ENCODE measurements around the gene PRC1.

The PRC1 gene

DNA sequence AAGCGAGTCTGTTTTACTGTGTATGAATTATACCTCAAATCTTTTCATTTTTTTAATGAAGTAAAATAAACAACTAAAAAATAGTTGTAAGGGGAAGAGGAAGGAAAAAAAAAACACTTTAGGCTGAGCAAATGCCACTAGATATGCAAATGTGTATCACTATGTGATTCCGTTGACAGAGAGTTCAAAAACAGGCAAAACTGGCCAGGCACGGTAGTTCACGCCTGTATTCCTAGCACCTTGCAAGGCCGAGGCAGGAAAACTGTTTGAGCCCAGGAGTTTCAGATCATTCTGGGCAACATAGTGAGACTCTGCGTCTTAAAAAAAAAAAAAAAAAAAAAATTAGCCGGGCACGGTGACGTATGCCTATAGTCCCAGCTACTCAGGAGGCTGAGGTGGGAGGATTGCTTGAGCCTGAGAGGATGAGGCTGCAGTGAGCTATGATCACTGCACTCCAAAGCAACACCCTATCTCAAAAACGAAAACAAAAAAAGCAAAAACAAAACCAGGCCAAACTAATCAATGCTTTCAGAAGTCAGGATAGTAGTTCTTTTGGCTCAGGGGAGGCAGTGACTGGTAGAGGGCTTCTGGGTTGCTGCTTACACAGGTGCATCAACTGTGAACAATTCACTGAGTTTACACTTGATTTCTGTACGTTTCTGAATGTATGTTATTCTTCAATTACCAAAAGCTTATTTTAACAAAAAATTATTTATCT, 7.4 kb downstream of the PRC1 start:
- peaks cover 13% of the 10 kb centered on the region for H3K4me1 Mint-ChIP-seq
- H3K4me3 Mint-ChIP-seq = no peak overlapping the region
- no peak overlapping the region for H3K27ac Mint-ChIP-seq (ENCODE audit: low read depth)
- peaks cover 3% of the 10 kb centered on the region for H3K36me3 Mint-ChIP-seq (ENCODE audit: insufficient read depth)
- H3K9me3 Mint-ChIP-seq = no peaks in the 10 kb centered on the region
- H3K27me3 Mint-ChIP-seq = no peaks in the 10 kb centered on the region
- ATAC-seq (replicated peaks; ENCODE audit: extremely low read depth, poor library complexity, severe bottlenecking) (no peak), DNase-seq (ENCODE audit: low spot score in 2 of 2) (no peak)

- H3K27ac Mint-ChIP-seq (ENCODE audit: low read depth) = no peak overlapping the region
- DNase-seq (ENCODE audit: low spot score in 2 of 2) (no peak), ATAC-seq (replicated peaks; ENCODE audit: extremely low read depth, poor library complexity, severe bottlenecking) (no peak)
- H3K36me3 Mint-ChIP-seq (ENCODE audit: insufficient read depth) = peaks cover 13% of the 10 kb centered on the region
- H3K4me1 Mint-ChIP-seq = no peaks in the 10 kb centered on the region
- no peaks in the 10 kb centered on the region for H3K9me3 Mint-ChIP-seq
- H3K27me3 Mint-ChIP-seq = no peaks in the 10 kb centered on the region
- no peak overlapping the region for H3K4me3 Mint-ChIP-seq
Measured at GRCh38 chr15:90982135-90982534, 12.2 kb downstream of the PRC1 start.

DNA sequence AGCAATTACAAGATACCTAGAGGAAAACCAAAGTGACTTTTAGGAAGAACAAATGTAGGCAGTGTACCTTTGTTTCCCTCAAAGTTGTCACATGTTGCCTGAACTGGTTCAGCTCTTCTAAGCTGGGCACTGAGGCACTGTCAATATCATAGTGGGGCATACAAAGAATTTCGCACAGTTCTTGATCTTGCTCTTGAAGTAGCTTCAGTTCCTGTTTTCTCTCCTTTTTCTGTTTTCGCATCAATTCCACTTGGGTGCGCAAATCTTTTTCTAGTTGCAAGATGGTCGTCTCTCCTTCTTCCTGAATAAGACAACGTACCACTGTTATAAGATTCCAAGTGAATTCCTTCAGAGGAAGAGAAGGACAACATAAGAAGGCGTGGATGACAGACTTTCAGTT, 12.7 kb downstream of the PRC1 start:
- H3K4me3 Mint-ChIP-seq = no peak overlapping the region
- H3K4me1 Mint-ChIP-seq = no peaks in the 10 kb centered on the region
- DNase-seq (ENCODE audit: low spot score in 2 of 2) (no peak), ATAC-seq (replicated peaks; ENCODE audit: extremely low read depth, poor library complexity, severe bottlenecking) (no peak)
- no peaks in the 10 kb centered on the region for H3K27me3 Mint-ChIP-seq
- peaks cover 13% of the 10 kb centered on the region for H3K36me3 Mint-ChIP-seq (ENCODE audit: insufficient read depth)
- H3K9me3 Mint-ChIP-seq = no peaks in the 10 kb centered on the region
- H3K27ac Mint-ChIP-seq (ENCODE audit: low read depth) = no peak overlapping the region

- peaks cover 13% of the 10 kb centered on the region for H3K36me3 Mint-ChIP-seq (ENCODE audit: insufficient read depth)
- H3K4me1 Mint-ChIP-seq = no peaks in the 10 kb centered on the region
- DNase-seq (ENCODE audit: low spot score in 2 of 2) = no peak
- no peak overlapping the region for H3K4me3 Mint-ChIP-seq
- H3K27ac Mint-ChIP-seq (ENCODE audit: low read depth) = peak overlapping the region; percentile 5
- no peaks in the 10 kb centered on the region for H3K9me3 Mint-ChIP-seq
- ATAC-seq (replicated peaks; ENCODE audit: extremely low read depth, poor library complexity, severe bottlenecking) = no peak
- H3K27me3 Mint-ChIP-seq = no peaks in the 10 kb centered on the region
Measured at GRCh38 chr15:90979582-90979981, 14.8 kb downstream of the PRC1 start.

- no peaks in the 10 kb centered on the region for H3K9me3 Mint-ChIP-seq
- DNase-seq (ENCODE audit: low spot score in 2 of 2) (no peak), ATAC-seq (replicated peaks; ENCODE audit: extremely low read depth, poor library complexity, severe bottlenecking) (no peak)
- peak overlapping the region; percentile 87 for H3K27ac Mint-ChIP-seq (ENCODE audit: low read depth)
- no peaks in the 10 kb centered on the region for H3K4me1 Mint-ChIP-seq
- no peak overlapping the region for H3K4me3 Mint-ChIP-seq
- H3K36me3 Mint-ChIP-seq (ENCODE audit: insufficient read depth) = peaks cover 18% of the 10 kb centered on the region
- no peaks in the 10 kb centered on the region for H3K27me3 Mint-ChIP-seq
Measured at GRCh38 chr15:90974216-90974615, 20.1 kb downstream of the PRC1 start.

DNA sequence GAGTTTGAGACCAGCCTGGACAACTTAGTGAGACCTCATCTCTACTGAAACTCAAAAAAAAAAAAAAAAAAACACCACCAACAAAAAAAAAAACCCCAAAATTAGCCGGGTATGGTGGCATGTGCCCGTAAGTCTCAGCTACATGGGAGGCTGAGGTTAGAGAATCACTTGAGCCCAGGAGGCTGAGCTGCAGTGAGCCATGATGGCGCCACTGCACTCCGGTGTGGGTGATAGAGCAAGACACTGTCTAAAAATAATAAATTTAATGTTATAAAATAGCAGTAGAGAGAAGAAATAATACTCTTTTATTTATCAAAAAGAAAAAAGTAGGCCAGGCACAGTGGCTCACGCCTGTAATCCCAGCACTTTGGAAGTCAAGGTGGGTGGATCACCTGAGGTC, 22.2 kb downstream of the PRC1 start:
- no peak overlapping the region for H3K4me3 Mint-ChIP-seq
- no peaks in the 10 kb centered on the region for H3K27me3 Mint-ChIP-seq
- H3K27ac Mint-ChIP-seq (ENCODE audit: low read depth) = no peak overlapping the region
- no peak for DNase-seq (ENCODE audit: low spot score in 2 of 2)
- peaks cover 17% of the 10 kb centered on the region for H3K36me3 Mint-ChIP-seq (ENCODE audit: insufficient read depth)
- H3K4me1 Mint-ChIP-seq = no peaks in the 10 kb centered on the region
- no peak for ATAC-seq (replicated peaks; ENCODE audit: extremely low read depth, poor library complexity, severe bottlenecking)
- H3K9me3 Mint-ChIP-seq = no peaks in the 10 kb centered on the region

GRCh38 chr15:90970274-90970673, 24.1 kb downstream of the PRC1 start:
- ATAC-seq (replicated peaks; ENCODE audit: extremely low read depth, poor library complexity, severe bottlenecking) = no peak
- no peaks in the 10 kb centered on the region for H3K4me1 Mint-ChIP-seq
- no peak overlapping the region for H3K4me3 Mint-ChIP-seq
- H3K36me3 Mint-ChIP-seq (ENCODE audit: insufficient read depth) = peaks cover 20% of the 10 kb centered on the region
- H3K9me3 Mint-ChIP-seq = no peaks in the 10 kb centered on the region
- no peaks in the 10 kb centered on the region for H3K27me3 Mint-ChIP-seq
- no peak overlapping the region for H3K27ac Mint-ChIP-seq (ENCODE audit: low read depth)
- no peak for DNase-seq (ENCODE audit: low spot score in 2 of 2)

- DNase-seq (ENCODE audit: low spot score in 2 of 2) (no peak), ATAC-seq (replicated peaks; ENCODE audit: extremely low read depth, poor library complexity, severe bottlenecking) (no peak)
- Mint-ChIP-seq H3K27me3 (no peaks in the 10 kb centered on the region), H3K9me3 (no peaks in the 10 kb centered on the region), H3K4me1 (no peaks in the 10 kb centered on the region), H3K27ac (ENCODE audit: low read depth) (no peak overlapping the region), H3K4me3 (no peak overlapping the region), H3K36me3 (ENCODE audit: insufficient read depth) (peaks cover 16% of the 10 kb centered on the region)
Measured at GRCh38 chr15:90968434-90968833, 25.9 kb downstream of the PRC1 start.

GRCh38 chr15:90967206-90967605, 27.1 kb downstream of the PRC1 start:
- Mint-ChIP-seq H3K9me3 (no peaks in the 10 kb centered on the region), H3K4me1 (no peaks in the 10 kb centered on the region), H3K27me3 (no peaks in the 10 kb centered on the region), H3K27ac (ENCODE audit: low read depth) (no peak overlapping the region), H3K36me3 (ENCODE audit: insufficient read depth) (peaks cover 19% of the 10 kb centered on the region), H3K4me3 (no peak overlapping the region)
- no peak for ATAC-seq (replicated peaks; ENCODE audit: extremely low read depth, poor library complexity, severe bottlenecking)
- no peak for DNase-seq (ENCODE audit: low spot score in 2 of 2)

DNA sequence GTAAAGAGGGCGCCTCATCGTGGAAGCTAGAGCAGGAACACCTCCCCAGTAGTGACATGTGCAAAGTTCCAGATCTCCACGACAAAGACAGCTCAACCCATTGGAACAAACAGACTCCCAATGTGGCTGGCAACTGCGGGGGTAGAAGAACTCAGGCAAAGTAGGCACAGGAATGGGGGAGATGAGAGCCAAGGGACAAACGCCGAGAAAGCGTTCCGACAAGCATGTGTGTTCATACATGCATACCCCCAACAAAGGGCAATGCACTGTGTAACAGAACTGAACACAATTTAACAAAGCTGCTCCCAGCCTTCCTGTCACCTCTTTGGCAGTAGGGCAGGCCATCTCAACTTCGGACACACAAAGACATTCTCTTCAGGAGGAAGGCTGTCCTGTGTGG, 28.1 kb downstream of the PRC1 start:
- peaks cover 18% of the 10 kb centered on the region for H3K36me3 Mint-ChIP-seq (ENCODE audit: insufficient read depth)
- ATAC-seq (replicated peaks; ENCODE audit: extremely low read depth, poor library complexity, severe bottlenecking) (no peak), DNase-seq (ENCODE audit: low spot score in 2 of 2) (no peak)
- no peaks in the 10 kb centered on the region for H3K9me3 Mint-ChIP-seq
- H3K27me3 Mint-ChIP-seq = no peaks in the 10 kb centered on the region
- no peak overlapping the region for H3K27ac Mint-ChIP-seq (ENCODE audit: low read depth)
- no peaks in the 10 kb centered on the region for H3K4me1 Mint-ChIP-seq
- no peak overlapping the region for H3K4me3 Mint-ChIP-seq

- Mint-ChIP-seq H3K27me3 (no peaks in the 10 kb centered on the region), H3K4me1 (no peaks in the 10 kb centered on the region), H3K4me3 (no peak overlapping the region), H3K27ac (ENCODE audit: low read depth) (no peak overlapping the region), H3K9me3 (no peaks in the 10 kb centered on the region), H3K36me3 (ENCODE audit: insufficient read depth) (peaks cover 7% of the 10 kb centered on the region)
- no peak for DNase-seq (ENCODE audit: low spot score in 2 of 2)
- ATAC-seq (replicated peaks; ENCODE audit: extremely low read depth, poor library complexity, severe bottlenecking) = no peak
Measured at GRCh38 chr15:90962021-90962420, 32.3 kb downstream of the PRC1 start.

DNA sequence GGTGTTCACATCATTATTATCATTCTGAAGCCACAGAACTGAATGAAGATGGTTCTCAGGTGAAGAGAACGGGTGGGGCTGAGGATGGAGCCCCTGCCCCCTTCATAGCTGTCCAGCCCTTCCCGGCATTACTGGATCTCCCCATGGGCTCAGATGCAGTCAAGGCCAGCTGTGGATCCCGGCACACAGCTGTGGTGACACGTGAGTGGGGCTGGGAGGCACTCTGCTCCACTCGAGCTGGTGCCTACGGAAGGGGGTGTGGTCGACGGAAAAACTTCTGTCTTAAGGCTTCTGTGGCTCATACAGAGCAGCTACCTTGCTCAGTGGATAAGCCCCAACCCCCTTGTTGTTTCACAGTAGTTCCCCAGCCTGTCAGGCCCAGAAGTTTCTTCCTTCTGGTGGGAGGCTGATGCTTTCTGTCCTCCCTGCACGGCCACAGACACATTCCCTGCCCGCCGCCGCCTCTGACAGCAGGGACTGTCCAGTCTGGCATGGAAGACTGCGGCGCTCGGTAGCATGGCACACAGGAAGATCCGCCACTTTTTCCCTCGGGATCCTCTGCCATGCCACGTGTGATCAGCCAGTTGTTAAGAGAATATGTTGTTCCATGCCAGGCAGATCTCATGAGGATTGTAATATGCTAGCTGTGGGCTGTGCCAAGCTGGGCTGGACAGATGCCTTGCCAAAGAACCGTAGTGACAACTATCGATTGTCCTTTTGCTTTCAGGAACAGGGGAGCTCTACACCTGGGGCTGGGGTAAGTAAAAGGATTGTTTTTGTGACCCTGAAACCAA, 33.8 kb downstream of the PRC1 start:
- Mint-ChIP-seq H3K9me3 (no peaks in the 10 kb centered on the region), H3K27ac (ENCODE audit: low read depth) (no peak overlapping the region), H3K4me3 (no peak overlapping the region), H3K27me3 (no peaks in the 10 kb centered on the region), H3K4me1 (no peaks in the 10 kb centered on the region), H3K36me3 (ENCODE audit: insufficient read depth) (peaks cover 6% of the 10 kb centered on the region)
- DNase-seq (ENCODE audit: low spot score in 2 of 2) (no peak), ATAC-seq (replicated peaks; ENCODE audit: extremely low read depth, poor library complexity, severe bottlenecking) (no peak)

GRCh38 chr15:90959894-90960293, 34.4 kb downstream of the PRC1 start:
- Mint-ChIP-seq H3K36me3 (ENCODE audit: insufficient read depth) (peaks cover 9% of the 10 kb centered on the region), H3K4me1 (no peaks in the 10 kb centered on the region), H3K27ac (ENCODE audit: low read depth) (no peak overlapping the region), H3K27me3 (no peaks in the 10 kb centered on the region), H3K9me3 (no peaks in the 10 kb centered on the region), H3K4me3 (no peak overlapping the region)
- DNase-seq (ENCODE audit: low spot score in 2 of 2) = no peak
- no peak for ATAC-seq (replicated peaks; ENCODE audit: extremely low read depth, poor library complexity, severe bottlenecking)

All from central memory CD8-positive, alpha-beta T cell (primary cell).